ENCODE data around the gene CDKL5.
A peak's percentile ranks its signal among the peaks of the same experiment; 100 is the strongest.

The CDKL5 gene

DNA sequence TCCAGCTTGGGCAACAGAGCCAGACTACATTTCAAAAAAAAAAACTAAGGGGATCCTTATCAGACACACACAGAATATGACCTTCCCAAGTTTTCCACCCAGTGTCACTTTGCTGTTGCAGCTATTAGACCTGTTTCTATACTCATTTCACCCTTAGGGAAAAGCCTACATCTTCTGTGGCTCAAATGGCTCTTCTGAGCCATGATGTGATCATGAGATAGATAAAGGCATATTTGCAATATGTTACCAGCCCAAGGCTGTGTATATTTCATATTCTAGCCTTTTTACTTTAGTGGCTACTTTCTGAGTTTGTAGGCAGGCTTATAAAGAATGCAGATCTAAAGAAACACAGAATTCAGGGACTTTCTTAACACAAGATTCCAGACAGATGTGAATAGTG is 227.2 kb downstream of the CDKL5 start:
- DNase-seq: no peak

- DNase-seq: no peak
Measured at GRCh38 chrX:18654875-18655836, 229.7 kb downstream of the CDKL5 start.

DNA sequence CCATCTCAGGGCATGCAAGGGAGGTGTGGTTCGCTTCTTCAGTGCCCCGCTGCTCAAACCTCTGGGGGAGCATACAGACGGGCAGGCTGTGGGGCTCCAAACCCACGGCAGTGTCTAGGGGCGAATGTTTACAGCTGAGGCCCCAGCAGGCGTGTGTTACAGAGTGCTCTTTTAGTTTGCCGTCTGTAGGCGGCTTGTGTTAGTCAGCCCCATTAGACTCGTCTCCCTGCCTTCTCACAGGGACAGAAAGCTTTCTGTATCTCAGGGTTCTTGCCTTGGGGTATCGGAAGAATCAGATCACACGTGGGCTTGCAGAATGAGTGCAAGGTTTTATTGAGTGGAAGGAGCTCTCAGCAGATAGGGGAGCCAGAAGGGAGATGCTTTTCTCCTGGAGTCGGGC is 235.9 kb downstream of the CDKL5 start:
- no peak for DNase-seq

- DNase-seq: no peak
Measured at GRCh38 chrX:18664947-18665346, 239.5 kb downstream of the CDKL5 start.

- DNase-seq: no peak
Measured at GRCh38 chrX:18666614-18667013, 241.2 kb downstream of the CDKL5 start.

DNA sequence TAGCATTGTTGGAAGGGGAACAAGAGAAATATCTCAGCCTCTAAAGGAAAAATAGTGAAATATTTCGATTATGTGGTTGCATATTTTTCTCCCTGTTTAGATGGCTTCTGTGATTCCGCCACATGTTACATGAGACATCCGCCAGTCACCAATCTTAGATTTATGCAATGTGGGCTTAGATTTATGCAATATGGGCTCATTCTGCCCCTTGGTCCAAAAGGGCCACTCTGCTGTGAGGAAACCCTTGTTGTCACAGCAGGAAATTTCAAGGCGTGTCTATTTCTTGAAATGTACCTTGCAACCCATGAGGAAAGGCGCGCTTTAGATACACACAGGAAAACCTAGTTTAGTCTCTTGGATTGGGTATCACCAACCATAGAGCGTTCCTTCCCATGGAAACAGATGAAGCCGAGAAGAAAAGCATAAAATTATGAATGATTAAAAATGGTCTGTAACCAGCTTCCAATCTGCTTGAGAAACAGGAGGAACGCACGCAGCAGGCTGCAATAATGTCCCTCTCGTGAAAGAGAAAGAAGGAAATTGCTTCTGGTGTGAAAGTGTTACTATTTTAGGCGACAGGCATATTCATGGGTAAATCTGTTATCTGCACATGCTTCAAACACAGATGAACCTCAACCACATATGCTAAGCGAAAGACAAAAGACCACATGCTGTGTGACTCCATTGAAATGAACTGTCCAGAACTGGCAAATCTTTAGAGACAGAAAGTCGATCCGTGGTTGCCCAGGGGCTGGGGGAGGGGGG is 242.8 kb downstream of the CDKL5 start:
- no peak for DNase-seq

DNA sequence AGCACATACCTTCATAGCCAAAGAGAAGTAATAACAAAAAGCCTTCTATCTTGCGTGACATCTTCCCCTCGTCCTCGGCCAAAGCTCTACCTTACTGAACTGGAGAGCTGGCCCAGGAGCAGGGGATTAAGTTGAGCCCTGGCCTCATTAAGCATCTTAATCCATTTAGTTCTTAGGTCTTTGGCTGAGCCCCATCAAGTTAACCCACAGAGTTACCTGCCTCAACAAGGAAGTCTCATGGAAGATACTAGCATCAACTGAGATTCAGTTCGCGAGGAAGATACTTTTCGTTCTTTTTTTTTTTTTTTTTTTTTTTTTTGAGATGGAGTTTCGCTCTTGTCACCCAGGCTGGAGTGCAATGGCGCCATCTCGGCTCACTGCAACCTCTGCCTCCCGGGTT is 246.6 kb downstream of the CDKL5 start, which contains the start of gene RS1:
TSS of gene RS1 (minus strand) at position 101 of the 400 bp plus-strand sequence. CDS start at position 61, 40 bp downstream.
- DNase-seq: no peak

DNA sequence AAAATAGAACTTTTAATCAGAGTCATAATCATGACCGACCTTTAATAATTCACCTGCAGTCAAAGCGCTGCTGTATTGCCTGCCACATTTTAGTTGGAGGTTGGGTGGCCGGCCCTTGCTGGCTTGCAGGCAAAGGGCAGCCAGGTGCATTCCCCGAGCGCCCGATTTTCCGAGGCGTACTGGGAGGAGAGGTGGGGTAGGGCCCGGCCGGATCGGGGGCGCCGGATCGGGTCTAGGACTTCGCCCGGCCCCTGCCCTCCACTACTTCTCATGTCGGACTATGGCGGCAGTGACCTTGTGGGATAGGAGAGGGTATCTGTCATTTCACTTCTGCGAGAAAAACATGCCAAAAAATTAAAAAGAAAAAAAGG is 249.0 kb downstream of the CDKL5 start:
- peak; percentile 5 for DNase-seq

GRCh38 chrX:18674788-18675735 is 249.7 kb downstream of the CDKL5 start:
- peak; percentile 70 for DNase-seq

DNA sequence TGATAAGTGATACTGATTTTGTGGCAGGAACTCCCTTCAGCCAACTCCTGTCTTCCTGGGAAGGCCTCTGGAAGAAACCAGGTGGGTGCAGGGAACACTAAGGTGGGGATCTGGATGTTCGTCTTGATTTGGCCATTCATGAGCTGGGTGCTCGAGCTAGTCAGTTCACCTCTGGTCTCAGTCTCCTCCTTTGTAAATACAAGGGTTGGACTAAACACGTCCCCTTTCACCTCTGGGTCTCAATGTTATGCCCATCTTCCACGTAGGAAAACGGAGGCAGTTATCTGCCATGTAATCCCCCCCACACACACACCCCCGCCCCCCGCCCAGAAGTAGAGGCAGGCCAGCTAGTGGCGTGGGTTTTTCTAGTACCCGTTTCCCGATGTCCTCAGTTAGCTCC is 250.6 kb downstream of the CDKL5 start:
- DNase-seq: no peak

- no peak for DNase-seq
Measured at GRCh38 chrX:18676470-18676869, 251.1 kb downstream of the CDKL5 start.

GRCh38 chrX:18677161-18677869 is 251.9 kb downstream of the CDKL5 start:
- no peak for DNase-seq

DNA sequence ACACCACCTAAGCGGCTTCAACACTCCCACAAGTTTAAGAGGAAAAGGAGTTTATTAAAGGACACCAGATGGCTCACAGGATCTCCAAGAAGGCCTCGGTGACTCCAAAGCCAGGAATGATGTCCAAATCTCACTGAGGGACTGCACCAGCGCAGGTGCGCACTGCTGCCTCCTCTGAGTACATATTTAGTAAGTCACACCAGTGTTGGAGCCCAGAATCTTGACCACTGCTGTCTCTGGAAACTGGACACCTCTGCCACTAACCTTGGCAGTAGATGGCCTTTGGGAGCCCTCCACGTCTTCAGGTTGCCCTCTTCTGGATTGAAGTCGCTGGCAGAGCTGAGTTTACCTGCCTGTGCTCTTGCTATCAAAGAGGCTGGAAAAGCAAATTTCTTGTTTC is 256.6 kb downstream of the CDKL5 start:
- no peak for DNase-seq

DNA sequence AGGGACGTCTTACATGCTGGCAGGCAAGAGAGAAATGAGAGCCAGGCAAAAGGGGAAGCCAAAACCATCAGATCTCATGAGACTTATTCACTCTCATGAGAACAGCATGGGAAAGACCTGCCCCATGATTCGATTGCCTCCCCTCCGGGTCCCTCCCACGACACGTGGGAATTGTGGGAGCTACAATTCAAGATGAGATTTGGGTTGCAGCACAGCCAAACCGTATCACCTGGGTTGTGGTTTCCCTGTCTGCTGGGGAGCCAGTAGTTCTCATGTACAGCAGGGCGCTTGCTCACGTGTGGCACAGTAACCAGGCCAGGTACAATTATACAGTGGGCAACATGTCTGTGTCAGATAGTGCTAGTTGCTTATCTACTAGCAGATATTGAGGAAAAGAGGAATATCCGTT is 257.6 kb downstream of the CDKL5 start:
- no peak for DNase-seq

- DNase-seq: no peak
Measured at GRCh38 chrX:18687856-18688495, 262.6 kb downstream of the CDKL5 start.

GRCh38 chrX:18691431-18691830 is 266.0 kb downstream of the CDKL5 start:
- no peak for DNase-seq

DNA sequence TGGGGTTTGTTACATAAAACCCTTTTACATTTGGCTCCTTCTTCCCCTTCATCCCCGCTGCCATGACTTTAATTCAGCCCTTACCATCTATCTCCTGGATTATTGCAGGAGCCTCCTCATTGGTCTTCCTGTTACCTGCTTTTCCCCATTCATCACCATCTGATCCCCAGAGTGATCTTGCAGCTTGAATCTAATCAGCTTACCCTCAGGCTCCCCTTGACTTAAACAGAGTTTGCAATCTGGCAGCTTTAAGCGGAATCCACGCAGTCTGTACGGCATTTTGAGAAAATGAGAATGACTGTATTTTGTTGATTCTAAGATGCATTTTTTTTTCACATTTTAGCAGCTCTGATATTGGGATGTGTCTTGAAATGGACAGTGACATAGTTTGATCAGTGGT is 267.1 kb downstream of the CDKL5 start:
- DNase-seq: no peak

DNA sequence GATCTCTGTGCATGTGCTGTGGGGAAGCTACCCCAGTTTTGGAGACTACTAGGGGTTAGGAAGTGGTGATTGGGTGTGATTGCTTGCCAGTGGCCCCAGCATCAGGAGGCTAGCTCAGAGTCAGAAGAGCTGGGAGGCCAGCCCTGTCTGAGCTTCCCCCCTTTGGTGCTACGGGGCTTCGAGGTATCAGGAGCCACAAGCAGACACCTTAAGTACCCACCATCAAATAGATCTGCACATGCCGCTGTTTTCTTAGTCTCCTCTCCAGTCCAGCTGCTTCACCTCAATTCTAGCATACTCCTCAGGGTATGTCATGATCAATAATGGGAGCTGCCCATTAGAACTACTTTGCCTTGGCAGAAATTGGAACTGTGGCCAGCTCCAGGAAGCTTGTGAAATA is 271.2 kb downstream of the CDKL5 start:
- DNase-seq: no peak

- no peak for DNase-seq
Measured at GRCh38 chrX:18698737-18699650, 273.6 kb downstream of the CDKL5 start.

DNA sequence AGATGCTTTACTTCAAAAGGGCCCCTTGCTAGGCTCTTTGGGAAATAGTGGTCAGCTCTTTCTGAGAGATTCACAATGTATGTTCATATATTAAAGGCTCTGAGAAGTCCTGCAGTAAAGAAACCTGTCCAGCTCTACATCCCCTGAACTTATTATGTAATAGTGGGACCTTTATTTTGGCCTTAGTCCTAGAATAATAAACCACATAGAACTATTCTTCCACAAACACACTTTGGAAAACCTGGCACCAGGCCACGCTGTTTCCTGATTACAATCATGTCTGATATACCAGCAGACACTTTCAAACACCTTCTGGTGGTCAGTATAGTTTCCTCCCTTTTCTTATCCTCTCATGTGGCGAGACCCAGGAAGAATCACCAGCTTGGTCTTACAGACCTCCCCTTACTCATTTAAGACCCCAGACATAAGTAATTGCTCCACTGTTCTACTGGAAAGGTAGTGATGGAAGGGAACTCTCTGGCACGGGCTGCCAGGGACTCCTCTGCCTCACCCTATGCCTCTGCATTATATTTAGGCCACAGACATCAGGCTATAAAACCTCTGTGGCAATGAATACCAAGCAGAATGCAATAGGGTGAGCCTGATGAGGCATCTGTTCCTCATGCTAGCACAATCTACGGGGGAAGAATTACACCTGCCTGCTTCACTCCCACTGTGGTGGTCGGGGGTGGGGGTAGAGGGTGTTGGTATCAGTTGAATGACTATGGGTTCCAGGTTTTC is 276.4 kb downstream of the CDKL5 start:
- DNase-seq: no peak

Data from stimulated activated CD4-positive, alpha-beta T cell treated with anti-CD3 and anti-CD28 coated beads, Interleukin-12 subunit alpha, Interleukin-12 subunit beta, amount 100 ng/mL, for 4 hours (primary cell).